HG03060 (cell line): ENCODE measurements around the gene TMEM168.
"Not testable (repeated sequence)": the region's sequence is repeated elsewhere in the genome, so short reads cannot be mapped to it uniquely, and the experiment has no call there.

Experiments used
- ATAC-seq: cut with Tn5 transposase; IDR thresholded peaks from one replicate; pipeline ENCODE4 v1.9.1; 2021; ENCODE audit warnings: low read depth, moderate number of reproducible peaks; ENCODE audit not compliant: unreplicated experiment

Gene TMEM168

DNA sequence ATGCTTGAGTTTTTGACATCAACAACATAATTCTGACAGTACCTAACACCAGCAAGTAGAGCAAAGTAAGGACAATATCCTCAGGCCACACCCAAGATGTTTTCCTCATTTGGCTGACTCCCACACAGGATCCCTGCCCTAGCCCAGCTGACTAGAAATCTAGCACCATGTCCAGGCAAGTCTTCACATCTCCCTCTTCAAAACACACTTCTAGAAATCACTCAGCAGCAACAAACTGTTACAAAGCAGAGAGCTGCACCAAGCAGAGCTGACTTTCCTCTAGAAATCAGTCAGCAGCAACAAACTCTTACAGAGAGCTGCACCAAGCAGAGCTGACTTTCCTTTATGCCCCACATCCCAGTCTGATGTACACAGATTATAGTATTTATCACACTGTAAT, 7.7 kb downstream of the TMEM168 start:
- peak; percentile 87 for ATAC-seq

DNA sequence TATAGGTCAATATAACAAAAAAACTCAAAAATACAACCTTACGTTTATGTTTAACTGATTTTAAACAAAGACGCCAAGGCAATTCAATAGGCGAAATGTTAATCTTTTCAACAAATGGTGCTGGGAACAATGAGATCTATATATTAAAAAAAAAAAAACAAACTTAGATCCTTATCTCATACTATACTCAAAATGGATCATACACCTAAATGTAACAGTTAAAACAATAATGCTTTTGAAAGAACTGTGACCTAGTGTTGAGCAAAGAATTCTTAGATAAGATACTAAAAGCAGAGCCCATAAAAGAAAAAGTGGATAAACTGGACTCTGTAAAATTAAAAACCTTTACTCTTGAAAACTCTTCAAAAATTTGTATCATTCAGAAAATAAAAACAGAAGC, 8.6 kb downstream of the TMEM168 start:
- no peak for ATAC-seq

DNA sequence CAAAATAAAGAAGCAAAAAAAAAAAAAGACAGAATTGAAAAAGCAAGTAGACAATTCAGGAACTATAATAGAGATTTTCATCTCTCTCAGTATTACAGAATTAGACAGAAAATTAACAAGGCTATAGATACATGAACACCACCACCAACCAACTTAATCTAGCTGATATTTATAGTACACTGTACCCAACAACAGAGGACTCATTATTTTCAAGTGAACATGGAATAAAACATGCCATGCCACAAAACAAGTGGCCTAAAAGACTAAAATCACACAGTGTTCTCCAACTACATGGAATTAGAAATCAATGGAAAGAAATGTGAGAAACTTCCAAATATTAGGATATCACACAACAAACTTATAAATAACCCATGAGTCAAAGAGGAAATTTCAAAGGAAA, 9.1 kb downstream of the TMEM168 start:
- no peak for ATAC-seq

DNA sequence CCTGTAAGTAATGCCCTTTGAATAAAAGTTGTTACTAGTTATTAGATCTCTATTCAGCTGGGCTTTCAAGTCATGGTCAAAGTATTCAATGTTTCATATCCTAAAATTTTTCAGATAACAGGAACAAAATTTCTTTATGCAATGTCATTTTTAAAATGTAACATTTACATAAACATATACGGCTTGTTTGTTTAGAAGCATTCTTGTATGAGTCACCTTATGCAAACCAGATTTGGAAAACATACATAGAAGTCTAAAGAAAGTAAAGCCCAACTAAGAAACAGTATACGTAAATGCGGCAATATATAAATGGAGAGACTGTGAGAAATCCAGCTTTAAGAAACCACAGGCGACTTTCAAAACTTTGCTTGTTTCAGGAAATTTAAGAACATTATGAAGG, 10.5 kb downstream of the TMEM168 start:
- no peak for ATAC-seq

DNA sequence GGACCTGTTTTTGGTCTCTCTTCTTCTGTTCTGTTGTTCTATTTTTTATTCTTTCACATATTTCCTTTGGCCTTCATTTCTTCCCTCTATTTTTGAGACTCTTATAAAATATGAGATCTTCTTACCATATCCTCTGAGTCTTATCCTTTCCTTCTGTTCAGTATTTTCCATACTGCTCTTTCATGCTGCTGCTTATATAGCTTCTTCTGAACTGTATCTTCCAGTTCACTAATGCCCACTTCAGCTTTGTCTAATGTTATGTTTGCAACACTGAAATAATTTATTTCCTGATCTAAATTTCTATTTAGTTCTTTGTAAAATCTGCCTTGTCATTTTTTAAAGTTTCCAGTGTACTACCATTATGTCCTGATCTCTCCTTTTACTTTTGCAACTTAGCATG, 12.8 kb downstream of the TMEM168 start:
- ATAC-seq = no peak

DNA sequence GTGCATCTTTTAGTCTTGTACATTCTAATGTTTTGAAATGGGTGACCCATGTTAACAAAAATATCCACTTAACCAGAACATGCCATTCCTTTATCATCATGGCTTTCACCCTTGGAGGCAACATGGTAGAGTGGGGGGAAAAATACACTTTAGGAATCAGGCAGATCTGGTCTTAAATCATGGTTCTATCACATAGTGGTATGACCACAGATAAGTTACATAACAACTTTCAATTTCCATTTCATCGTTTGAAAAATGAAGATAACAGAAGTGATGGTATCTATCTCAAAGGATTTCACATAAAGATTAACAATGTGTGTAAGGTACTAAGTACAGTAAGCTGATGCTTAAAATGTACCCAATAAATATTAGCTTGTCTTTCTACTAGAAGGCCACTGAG, 19.0 kb downstream of the TMEM168 start:
- no peak for ATAC-seq

DNA sequence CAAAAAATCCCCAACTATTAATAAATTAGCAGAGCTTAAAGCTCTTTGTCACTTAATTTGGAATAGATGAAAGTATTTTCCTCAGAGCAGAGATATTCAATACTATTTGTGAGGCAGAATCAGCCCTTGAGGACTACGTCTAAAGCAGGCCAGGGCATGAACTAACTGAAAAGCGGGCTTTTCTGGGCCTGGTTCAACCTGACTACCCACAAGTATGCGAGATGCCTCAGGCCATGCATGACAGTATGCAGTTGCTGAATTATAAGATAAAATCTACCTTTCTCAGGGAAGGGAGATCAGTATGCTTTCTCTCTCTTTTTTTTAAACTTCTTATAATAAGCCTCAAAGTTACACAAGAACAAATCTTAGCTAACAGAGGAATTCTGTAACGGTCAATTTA, 20.1 kb downstream of the TMEM168 start:
- no peak for ATAC-seq

DNA sequence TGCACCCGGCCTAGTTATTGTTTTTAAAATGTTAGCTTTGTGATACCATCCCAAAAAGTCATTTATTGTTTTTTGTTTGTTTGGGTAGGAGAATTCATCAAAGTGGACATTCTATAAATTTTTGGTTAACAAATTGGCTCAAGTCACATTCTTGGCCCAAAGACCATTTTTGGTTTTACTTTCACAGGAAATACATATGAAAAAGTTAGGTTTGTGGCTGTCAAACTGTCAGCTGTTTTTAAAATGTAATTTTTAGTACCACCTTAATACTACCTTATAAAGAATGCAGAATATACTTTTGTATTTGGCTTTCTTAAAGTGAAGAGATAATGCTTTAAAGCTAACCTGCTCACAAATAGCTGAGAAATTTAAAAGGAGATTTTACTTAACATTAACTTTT, 25.1 kb downstream of the TMEM168 start:
- ATAC-seq = no peak

DNA sequence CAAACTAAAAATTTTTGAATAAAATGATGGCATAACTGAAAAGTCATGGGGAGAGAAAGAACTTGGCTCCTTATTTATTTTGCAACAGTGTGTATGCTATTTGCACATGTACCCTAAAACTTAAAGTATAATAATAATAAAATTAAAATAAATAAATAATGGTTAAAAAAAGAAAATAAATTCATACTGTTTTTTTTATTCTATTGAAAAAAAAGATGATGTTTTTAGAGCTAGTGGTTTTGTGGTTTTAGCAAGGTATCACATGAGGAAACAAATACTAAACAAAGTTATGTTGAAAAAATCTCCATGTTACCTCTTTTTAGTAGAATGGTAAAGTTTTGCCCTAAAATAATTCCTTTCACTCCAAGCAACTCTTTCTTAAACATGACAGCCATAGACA, 26.2 kb downstream of the TMEM168 start:
- ATAC-seq = no peak

DNA sequence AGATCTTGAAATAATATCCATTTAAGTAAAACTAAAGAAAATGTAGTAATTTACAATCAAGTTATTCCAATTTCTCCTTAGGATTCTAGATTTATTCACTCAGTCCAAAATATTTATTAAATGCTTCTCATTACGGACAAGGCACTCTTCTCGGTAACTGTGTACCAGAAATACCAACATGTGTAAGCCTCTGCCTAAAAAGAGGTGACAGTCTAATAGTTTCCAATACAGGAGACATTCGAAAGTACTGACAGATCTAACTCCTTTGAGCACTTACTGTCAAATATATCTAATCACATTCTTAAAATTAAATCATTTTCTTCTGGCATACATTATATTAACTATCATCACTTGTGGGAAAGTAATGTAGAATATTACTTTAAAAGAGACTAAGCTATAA, 26.9 kb downstream of the TMEM168 start:
- no peak for ATAC-seq

DNA sequence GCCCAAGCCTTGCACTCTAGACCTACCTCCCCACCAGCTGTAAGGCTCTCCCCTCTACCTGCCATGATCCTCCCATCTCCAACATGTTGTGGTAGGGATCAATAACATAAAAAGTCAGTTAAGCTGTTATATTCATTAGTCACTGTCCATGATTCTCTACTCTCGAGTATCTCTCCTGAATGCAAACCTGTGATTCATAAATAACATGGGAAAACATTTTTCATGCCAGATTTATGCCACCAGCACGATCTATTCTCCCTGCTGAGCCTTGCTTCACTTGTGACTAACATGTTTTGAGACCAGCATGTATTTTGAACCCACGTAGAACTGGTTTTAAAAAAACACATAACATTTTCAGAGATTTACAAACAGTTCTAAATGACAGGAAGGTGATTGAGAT, 30.3 kb downstream of the TMEM168 start:
- no peak for ATAC-seq

DNA sequence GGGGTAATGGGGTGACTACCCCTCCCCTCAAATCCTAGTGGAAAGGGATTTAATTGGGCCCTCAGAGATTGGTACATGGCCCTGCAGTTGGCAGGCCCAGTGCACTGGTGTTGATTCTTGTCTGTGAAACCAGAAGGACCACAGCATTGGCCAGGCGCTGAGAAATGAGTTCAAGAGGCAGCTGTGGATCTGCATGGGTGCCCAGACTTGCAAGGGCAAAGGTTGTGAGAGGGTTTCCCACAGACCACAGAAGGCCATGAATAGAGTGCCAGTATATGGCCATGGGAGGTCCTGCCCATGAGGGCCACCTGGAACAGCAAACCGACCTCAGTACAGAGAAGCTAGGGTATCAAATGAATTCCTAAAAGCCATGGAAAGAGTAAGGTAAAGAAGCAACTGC, 32.9 kb downstream of the TMEM168 start:
- peak; percentile 52 for ATAC-seq

DNA sequence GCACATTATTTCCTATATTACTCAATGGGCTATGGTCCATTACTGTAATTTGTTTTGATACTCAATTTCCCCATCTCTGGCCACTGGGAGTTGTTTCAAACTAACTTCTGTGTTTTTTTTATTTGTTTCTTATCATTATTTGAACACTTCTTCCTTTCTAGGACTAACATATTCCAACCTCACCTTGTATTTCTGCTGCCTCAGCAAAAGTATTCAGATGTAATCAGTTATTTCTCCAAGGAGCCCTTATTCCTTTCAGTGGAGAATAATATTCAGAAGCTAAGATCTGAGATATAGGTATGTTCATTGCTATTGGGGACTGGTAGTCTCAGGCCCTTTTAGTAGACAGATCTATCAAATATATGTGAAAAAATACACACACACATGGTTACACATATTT, 36.9 kb downstream of the TMEM168 start:
- ATAC-seq = no peak

DNA sequence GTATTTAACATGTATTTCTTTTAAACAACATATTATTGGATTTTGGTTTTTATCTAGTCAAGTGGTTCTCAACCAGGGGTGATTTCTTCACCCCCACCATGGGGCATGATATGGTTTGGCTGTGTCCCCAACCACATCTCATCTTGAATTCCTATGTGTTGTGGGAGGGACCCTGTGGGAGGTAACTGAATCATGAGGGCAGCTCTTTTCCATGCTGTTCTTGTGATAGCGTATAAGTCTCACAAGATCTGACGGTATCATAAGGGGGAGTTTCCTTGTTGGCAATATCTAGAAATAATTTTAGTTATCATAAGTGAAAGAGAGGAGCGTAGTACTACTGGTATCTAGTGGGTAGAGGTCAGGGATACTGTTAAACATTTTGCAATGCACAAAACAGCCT, 37.6 kb downstream of the TMEM168 start:
- no peak for ATAC-seq

DNA sequence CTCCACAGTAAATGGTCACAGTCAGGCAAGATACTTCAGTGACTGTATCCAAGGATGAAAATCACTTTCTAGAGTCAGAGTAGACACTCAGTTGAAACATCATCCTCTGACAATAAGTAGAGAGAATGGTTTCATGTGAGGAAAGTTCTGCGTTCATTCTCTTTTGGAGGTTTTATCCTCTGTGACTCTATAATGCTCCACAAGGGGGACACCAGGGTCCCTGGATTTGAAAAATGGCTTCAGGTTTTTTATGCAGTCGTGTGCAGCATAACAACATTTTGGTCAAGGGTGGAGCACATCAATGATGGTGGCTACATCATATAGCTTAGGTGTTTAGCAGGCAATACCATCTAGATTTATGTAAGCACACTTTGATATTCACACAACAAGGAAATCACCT, 40.4 kb downstream of the TMEM168 start:
- ATAC-seq = no peak

DNA sequence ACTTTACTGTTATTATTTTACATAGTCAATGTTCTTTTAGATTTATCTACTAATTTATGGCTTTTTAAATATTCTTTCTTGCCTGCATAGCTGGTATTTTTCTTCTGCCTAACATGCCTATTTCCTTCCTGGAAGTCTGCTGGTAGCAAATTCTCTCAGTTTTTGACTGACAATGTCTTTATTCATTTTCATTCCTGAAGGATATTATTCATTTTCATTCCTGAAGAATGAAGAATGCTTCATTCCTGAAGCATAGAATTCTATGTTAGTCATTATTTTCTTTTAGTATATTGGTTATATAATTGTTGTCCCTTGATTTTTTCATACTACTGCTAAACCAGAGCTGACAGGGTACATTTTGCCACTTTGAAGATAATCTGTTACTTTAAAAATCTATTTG, 41.8 kb downstream of the TMEM168 start:
- no peak for ATAC-seq

DNA sequence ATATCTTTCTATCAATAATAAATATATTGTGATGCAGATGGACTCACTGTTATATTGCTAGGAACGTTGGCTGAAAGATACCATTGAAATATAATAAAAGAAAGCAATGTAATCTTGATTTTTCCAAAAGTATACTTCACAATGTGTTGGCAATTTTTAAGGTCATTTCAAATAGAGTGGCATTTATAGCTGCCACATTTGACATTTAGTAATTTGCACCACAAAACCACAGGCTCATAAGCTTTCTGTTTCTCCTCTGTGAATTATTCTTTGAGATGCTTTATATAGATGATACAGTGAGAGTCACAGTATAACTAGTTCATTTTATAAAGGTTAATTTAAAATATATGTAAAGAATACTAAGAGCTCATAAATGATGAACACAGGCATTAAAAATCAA, 44.6 kb downstream of the TMEM168 start:
- ATAC-seq = no peak

DNA sequence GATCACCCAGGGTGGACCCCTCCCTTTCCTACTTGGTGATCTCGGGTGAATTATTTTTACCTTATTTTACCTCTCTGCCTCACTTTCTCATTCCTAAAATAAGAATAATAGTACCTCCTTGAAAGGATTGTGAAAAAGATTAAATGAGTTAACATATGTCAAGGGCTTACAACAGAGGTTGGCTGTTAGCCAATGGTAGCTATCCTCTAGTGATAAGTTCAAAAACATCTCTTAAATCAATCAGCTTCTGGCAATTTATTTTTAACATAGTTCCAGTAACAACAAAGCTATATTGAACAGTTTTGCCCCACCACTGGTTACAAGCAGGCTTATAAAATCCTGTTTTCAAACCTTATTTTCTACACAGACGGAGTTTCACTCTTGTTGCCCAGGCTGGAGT, 45.4 kb downstream of the TMEM168 start:
- no peak for ATAC-seq

DNA sequence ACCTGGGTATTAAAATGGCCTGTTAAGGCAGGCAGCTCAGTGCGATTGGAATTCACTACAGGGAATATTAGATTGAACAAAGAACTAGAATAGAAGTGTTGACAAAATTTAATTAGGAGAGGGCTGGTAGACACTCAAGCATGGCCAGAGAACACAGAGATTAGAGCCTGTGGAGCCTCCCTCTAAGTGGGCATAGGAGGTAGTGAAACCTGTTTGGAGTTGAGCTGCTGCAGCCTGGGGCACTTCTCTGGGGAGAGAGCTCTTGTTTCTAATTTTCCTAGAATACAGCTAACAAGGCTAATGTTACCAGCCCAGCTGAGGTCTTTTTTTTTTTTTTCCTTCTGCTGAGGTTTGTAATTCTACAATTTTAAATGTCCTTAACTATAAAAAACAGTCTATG, 46.4 kb downstream of the TMEM168 start:
- ATAC-seq = no peak

DNA sequence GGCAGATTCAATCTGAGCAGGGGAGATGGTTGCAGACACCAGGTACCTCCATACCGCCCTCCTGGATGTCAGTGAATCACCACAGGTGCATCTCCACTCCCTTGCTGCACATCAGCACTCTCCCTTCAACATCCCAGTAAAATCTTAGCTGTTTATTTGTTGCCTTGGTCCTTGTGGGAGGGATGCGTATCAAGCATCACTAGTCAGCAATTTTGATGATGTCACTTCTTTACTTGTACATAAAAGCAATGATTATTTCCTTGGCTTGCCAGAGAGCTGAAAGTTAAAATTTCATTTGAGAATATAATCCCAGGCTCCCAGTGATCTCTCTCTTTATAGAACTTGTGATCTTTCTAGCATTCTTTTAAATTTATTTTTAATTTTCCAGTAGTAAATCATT, 49.5 kb downstream of the TMEM168 start:
- no peak for ATAC-seq

DNA sequence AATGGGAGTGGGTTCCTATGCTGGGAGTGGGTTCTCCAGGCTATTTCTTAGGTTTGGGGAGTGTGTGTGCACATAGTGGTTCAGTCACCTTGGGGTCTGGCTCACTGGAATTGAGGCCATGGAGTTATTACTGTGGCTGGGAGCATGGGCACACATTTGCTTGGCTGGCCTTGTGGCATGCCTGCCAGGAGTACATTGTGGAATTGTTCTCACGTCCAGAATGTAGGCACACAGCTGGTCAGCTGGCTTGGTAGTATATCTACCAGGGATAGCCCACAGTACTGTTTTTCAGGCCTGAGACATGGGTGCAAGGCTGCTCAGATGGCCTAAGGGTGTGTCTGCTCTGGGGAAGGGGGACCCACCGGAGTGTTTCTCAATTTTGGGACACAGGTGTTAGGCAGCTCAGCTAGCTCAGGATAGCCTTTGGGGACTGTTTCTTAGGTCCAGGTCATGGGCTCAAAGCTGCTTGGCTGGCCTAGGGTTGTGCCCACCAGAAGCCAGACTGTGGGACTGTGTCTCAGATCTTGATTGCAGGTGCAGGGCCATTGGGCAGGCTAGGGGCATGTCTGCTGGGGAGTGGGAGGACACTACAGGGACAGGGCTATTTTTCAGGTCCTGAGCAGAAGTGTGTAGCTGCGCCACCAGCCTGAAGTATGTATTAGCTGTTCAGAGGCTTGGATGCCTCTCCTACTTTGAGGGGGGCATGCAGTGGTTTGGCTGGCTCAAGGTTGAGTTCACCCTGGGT, 50.6 kb downstream of the TMEM168 start:
- ATAC-seq = no peak

DNA sequence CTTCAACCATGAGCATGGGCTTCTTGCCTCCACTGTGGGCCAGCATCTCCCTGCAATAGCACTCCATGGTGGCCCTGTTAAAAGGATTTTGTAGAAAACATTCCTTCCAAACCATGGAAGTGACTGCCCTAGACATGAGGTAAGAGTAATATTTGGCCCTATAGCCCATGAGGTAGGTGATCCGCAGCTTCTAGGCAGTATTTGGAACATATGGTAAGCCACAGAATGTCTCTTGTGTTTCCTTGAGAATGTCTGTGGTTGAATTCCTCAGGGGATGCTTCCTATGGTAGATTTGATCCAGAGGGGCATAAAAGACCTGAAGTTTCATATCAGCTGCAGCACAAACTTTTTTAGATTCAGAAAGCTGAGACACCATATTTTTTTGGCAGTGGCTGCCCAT, 54.9 kb downstream of the TMEM168 start:
- ATAC-seq = no peak

DNA sequence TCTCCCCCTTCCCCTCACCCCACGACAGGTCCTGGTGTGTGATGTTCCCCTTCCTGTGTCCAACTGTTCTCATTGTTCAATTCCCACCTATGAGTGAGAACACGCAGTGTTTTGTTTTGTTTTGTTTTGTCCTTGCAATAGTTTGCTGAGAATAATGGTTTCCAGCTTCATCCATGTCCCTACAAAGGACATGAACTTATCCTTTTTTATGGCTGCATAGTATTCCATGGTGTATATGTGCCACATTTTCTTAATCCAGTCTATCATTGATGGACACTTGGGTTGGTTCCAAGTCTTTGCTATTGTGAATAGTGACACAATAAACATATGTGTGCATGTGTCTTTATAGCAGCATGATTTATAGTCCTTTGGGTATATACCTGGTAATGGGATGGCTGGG, 58.9 kb downstream of the TMEM168 start:
- not testable (repeated sequence) for ATAC-seq
